Activated naive CD4-positive, alpha-beta T cell treated with anti-CD3 and anti-CD28 coated beads, Interleukin-2, amount 10 ng/mL, durations not matched to agents 7 days and 5 days (primary cell): ENCODE data around the gene ADAMTS3.
A peak's percentile ranks its signal among the peaks of the same experiment; 100 is the strongest.

Experiments used
- CTCF ChIA-PET: fragments of 350-600 bp; sonication (Branson Sonifier 250); formaldehyde crosslinking; loops from one replicate; lab custom pipeline; 2021; ENCODE audit warnings: antibody characterized with exemption; lab: Charles Lee
- DNase-seq: peaks from one replicate; pipeline ENCODE4 v3.0.0-alpha.2; 2020
- H3K27ac Mint-ChIP-seq: one replicate; pipeline ENCODE4 v1.8.0; 2021; ENCODE audit warnings: mild to moderate bottlenecking, moderate library complexity, mixed read lengths
- H3K27me3 Mint-ChIP-seq: one replicate; pipeline ENCODE4 v1.8.0; 2021; ENCODE audit warnings: mild to moderate bottlenecking, mixed read lengths
- H3K36me3 Mint-ChIP-seq: one replicate; pipeline ENCODE4 v1.8.0; 2021; ENCODE audit warnings: mixed read lengths
- H3K4me1 Mint-ChIP-seq: one replicate; pipeline ENCODE4 v1.8.0; 2021; ENCODE audit warnings: mixed read lengths
- H3K4me3 Mint-ChIP-seq: one replicate; pipeline ENCODE4 v1.8.0; 2021; ENCODE audit warnings: mild to moderate bottlenecking, moderate library complexity, mixed read lengths
- H3K9me3 Mint-ChIP-seq: one replicate; pipeline ENCODE4 v1.8.0; 2021; ENCODE audit warnings: mixed read lengths

The ADAMTS3 gene

GRCh38 chr4:72568959-72569718, at the start of gene ADAMTS3:
Gene ADAMTS3, minus strand, starts transcription at chr4:72569221. Its CDS starts 459 bp downstream, at chr4:72568762.
- CTCF ChIA-PET = no interaction called here
- no peaks in the 10 kb centered on the region for H3K9me3 Mint-ChIP-seq
- H3K27ac Mint-ChIP-seq = no peak within 1 kb of the TSS
- peak within 1 kb of the TSS; percentile 26 for H3K4me3 Mint-ChIP-seq
- peaks cover 42% of the 10 kb centered on the region for H3K27me3 Mint-ChIP-seq
- peaks cover 14% of the 10 kb centered on the region for H3K4me1 Mint-ChIP-seq
- peak; percentile 21 for DNase-seq
- H3K36me3 Mint-ChIP-seq = no peaks in the 10 kb centered on the region

DNA sequence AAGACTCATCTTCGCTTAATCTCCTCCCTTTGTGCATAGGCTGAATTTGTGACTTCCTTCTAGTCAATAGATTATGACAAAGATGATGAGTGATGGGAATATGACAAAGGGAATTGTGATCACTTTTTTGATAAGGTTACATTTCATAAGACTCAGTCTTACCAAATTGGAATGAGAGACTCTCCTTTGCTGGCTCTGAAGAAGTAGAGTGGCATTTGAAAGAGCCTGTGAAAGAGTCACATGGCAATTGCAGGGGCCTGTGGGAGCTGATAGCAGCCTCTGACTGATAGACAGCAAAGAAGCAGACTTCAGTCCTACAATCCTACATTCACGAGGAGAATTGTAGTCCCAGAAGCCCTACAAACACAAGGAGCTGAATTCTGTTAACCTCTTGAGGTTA, 44.9 kb upstream of the ADAMTS3 start:
- Mint-ChIP-seq H3K27me3 (no peaks in the 10 kb centered on the region), H3K9me3 (no peaks in the 10 kb centered on the region), H3K27ac (no peak overlapping the region), H3K36me3 (no peaks in the 10 kb centered on the region), H3K4me1 (no peaks in the 10 kb centered on the region), H3K4me3 (no peak overlapping the region)
- CTCF ChIA-PET = no interaction called here
- DNase-seq = no peak

GRCh38 chr4:72606751-72607150, 37.7 kb upstream of the ADAMTS3 start:
- Mint-ChIP-seq H3K27ac (no peak overlapping the region), H3K4me3 (no peak overlapping the region), H3K27me3 (no peaks in the 10 kb centered on the region), H3K4me1 (no peaks in the 10 kb centered on the region), H3K36me3 (no peaks in the 10 kb centered on the region), H3K9me3 (peaks cover 6% of the 10 kb centered on the region)
- CTCF ChIA-PET = interaction anchor here (0.6 kb wide), 1 partner anchor 28 kb away, joined by 3 read pairs; no protein-coding TSS in a partner anchor
- DNase-seq = no peak

DNA sequence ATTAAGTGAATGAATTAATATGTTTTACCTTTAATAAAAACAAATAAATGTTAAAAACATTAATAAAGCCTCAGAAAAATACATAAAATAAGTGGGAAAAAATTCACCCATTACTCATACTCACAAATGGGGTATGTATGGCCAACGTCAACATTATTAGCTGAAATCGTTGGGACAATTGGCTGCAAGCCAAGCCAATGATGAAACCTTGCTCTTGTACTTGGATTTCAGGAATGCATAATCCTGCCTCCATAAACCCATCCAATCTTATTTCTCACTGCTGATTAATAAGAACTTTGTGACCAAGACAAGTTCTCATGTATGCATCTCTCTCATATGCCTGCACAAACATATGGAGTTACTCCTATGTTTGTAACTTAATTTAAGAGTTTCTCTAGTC, 35.3 kb upstream of the ADAMTS3 start:
- CTCF ChIA-PET = no interaction called here
- H3K4me1 Mint-ChIP-seq = no peaks in the 10 kb centered on the region
- DNase-seq = no peak
- H3K36me3 Mint-ChIP-seq = no peaks in the 10 kb centered on the region
- H3K4me3 Mint-ChIP-seq = no peak overlapping the region
- H3K27ac Mint-ChIP-seq = no peak overlapping the region
- H3K9me3 Mint-ChIP-seq = peaks cover 6% of the 10 kb centered on the region
- no peaks in the 10 kb centered on the region for H3K27me3 Mint-ChIP-seq

GRCh38 chr4:72602396-72603376, 33.7 kb upstream of the ADAMTS3 start:
- DNase-seq = no peak
- CTCF ChIA-PET = no interaction called here
- peaks cover 6% of the 10 kb centered on the region for H3K9me3 Mint-ChIP-seq
- H3K27me3 Mint-ChIP-seq = no peaks in the 10 kb centered on the region
- no peak overlapping the region for H3K27ac Mint-ChIP-seq
- H3K4me3 Mint-ChIP-seq = no peak overlapping the region
- no peaks in the 10 kb centered on the region for H3K36me3 Mint-ChIP-seq
- no peaks in the 10 kb centered on the region for H3K4me1 Mint-ChIP-seq

DNA sequence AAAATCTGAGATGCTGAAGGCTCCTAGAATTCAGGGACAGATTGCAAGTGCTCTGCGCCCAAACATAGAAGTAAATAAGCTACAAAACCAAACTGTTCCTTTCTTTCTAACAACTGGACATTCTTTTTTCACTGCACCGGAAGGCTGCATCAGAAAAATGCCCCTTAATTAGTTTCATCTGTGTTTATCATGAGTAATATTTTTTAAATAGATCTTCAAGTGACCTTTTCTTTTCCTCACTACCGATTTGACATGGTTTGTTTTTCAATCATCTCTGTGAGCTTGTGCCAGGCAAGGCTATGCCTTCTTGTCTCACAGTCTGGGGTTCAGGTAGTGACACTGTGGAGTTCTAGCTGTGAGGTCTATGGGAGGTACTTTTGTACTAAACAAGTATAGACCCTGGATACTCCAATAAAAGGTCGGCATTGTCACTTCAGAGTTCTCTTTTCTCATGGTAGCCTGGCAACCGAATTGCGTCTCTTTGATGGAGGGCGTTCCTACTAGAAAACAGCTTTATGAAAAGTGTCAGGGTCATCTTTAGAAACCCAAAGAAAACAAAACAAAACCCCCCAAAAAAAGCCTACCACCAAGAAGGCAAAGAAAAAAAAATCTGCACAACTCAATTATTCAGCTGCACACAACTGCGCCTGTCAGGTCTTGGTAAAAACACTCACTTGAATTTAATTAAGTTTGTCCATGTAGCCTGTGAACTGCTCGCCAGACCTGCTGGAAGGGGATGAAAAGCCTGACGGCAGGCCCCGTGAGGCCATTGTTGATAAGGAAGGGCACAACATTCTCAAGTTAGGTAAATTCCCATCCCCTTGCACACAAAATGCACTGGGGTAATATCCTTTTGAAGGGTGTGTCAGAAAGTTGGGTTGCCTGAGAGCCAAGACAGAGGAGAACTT, 22.8 kb upstream of the ADAMTS3 start:
- H3K4me1 Mint-ChIP-seq = no peaks in the 10 kb centered on the region
- no peak overlapping the region for H3K27ac Mint-ChIP-seq
- no peak overlapping the region for H3K4me3 Mint-ChIP-seq
- no peaks in the 10 kb centered on the region for H3K27me3 Mint-ChIP-seq
- DNase-seq = no peak
- H3K36me3 Mint-ChIP-seq = no peaks in the 10 kb centered on the region
- CTCF ChIA-PET = no interaction called here
- H3K9me3 Mint-ChIP-seq = peaks cover 1% of the 10 kb centered on the region

- Mint-ChIP-seq H3K36me3 (no peaks in the 10 kb centered on the region), H3K4me1 (no peaks in the 10 kb centered on the region), H3K4me3 (no peak overlapping the region), H3K27me3 (no peaks in the 10 kb centered on the region), H3K9me3 (no peaks in the 10 kb centered on the region), H3K27ac (no peak overlapping the region)
- DNase-seq = no peak
- CTCF ChIA-PET = no interaction called here
Observed at GRCh38 chr4:72587334-72587733, 18.3 kb upstream of the ADAMTS3 start.

DNA sequence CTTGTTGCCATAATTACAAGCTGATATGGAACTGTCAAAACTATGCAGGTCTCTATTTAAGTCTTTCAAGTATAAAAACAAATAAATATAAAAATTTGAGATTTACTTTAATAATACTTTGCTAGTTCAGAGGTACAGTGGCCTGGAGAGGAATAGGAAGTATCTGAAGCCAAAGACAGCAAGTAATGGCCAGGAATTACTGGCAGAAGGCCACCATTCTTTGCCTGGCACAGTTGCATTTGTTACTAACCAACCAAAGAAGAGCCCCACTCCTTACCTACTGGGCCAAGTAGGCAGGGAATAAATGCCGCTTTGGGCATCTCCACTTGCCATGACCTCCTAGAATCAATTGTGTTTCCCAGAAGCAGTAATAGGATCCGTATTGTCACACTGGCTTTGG, 13.8 kb upstream of the ADAMTS3 start:
- DNase-seq = no peak
- Mint-ChIP-seq H3K9me3 (no peaks in the 10 kb centered on the region), H3K4me1 (no peaks in the 10 kb centered on the region), H3K27ac (no peak overlapping the region), H3K27me3 (no peaks in the 10 kb centered on the region), H3K36me3 (no peaks in the 10 kb centered on the region), H3K4me3 (no peak overlapping the region)
- CTCF ChIA-PET = no interaction called here

- no peaks in the 10 kb centered on the region for H3K36me3 Mint-ChIP-seq
- DNase-seq = no peak
- no peaks in the 10 kb centered on the region for H3K4me1 Mint-ChIP-seq
- no peak overlapping the region for H3K4me3 Mint-ChIP-seq
- no peak overlapping the region for H3K27ac Mint-ChIP-seq
- H3K9me3 Mint-ChIP-seq = no peaks in the 10 kb centered on the region
- H3K27me3 Mint-ChIP-seq = no peaks in the 10 kb centered on the region
- CTCF ChIA-PET = no interaction called here
Observed at GRCh38 chr4:72577211-72577610, 8.2 kb upstream of the ADAMTS3 start.

DNA sequence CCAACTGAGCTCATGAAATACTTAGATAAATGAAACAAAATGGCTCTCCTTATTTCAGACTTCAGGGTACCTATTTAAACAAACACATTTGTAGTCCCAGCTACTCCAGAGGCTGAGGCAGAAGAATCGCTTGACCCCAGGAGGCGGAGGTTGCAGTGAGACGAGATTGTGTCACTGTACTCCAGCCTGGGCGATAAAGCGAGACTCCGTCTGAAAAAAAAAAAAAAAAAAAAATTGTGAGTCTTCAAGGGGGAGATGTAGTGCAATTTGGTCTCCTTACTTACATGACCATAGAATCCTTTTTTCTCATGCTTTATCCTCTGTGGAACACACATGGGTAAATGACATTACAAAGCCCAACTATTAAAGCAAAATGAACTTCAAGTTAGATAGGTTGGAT, 2.3 kb upstream of the ADAMTS3 start:
- H3K9me3 Mint-ChIP-seq = no peaks in the 10 kb centered on the region
- peaks cover 42% of the 10 kb centered on the region for H3K27me3 Mint-ChIP-seq
- no peaks in the 10 kb centered on the region for H3K36me3 Mint-ChIP-seq
- H3K4me1 Mint-ChIP-seq = peaks cover 14% of the 10 kb centered on the region
- H3K4me3 Mint-ChIP-seq = no peak overlapping the region
- DNase-seq = no peak
- CTCF ChIA-PET = no interaction called here
- no peak overlapping the region for H3K27ac Mint-ChIP-seq

DNA sequence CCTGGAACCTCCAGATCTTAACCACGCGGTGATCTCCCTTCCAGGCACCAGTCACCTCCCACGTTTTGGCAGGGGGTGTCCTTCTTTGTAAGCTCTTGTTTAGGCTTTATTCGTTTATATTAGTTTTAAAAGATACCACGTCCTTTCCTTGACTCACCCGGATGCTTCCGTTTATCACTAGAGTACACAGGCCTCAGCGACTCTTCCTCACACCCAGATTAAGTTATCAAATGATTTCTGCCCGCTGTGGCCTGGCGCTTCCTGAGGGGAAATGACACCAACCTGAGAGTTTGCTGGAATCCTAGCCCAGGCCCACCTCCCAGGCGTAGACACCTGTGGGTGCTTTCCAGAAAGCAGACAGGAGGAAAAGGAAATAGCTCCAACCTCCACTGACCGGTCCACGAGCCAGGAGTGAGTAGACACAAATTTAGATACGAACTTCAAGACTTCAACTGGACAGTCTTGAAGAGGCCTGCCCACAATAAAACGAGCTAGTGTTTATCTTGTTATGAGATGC, 756 bp upstream of the ADAMTS3 start:
- peaks cover 14% of the 10 kb centered on the region for H3K4me1 Mint-ChIP-seq
- no peak for DNase-seq
- peaks cover 42% of the 10 kb centered on the region for H3K27me3 Mint-ChIP-seq
- CTCF ChIA-PET = no interaction called here
- H3K9me3 Mint-ChIP-seq = no peaks in the 10 kb centered on the region
- H3K27ac Mint-ChIP-seq = no peak overlapping the region
- no peaks in the 10 kb centered on the region for H3K36me3 Mint-ChIP-seq
- no peak overlapping the region for H3K4me3 Mint-ChIP-seq

GRCh38 chr4:72567821-72568675, 973 bp downstream of the ADAMTS3 start:
- no peak overlapping the region for H3K27ac Mint-ChIP-seq
- CTCF ChIA-PET = no interaction called here
- no peaks in the 10 kb centered on the region for H3K36me3 Mint-ChIP-seq
- peak overlapping the region; percentile 12 for H3K4me3 Mint-ChIP-seq
- peaks cover 14% of the 10 kb centered on the region for H3K4me1 Mint-ChIP-seq
- peak; percentile 21 for DNase-seq
- peaks cover 42% of the 10 kb centered on the region for H3K27me3 Mint-ChIP-seq
- no peaks in the 10 kb centered on the region for H3K9me3 Mint-ChIP-seq

DNA sequence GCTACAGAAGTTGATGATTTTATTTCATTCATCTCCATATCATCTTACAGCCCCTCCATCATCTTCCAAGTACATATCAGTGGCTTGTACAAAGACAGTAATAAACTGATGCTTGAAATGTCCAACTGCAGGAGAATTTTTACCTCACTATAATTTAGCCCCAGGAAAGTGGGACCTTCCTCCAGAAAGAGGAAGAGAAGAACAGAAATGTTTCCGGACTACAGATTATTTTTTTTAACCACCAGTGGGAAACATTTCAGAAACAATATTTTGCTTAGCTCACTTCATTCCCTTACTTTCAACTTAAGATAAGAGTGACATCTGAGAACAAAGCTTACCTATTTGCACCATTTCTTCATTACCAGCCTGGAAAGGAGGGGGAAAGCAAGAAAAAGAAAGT, 2.0 kb downstream of the ADAMTS3 start:
- Mint-ChIP-seq H3K27me3 (peaks cover 42% of the 10 kb centered on the region), H3K4me1 (peaks cover 14% of the 10 kb centered on the region), H3K9me3 (no peaks in the 10 kb centered on the region), H3K36me3 (no peaks in the 10 kb centered on the region), H3K4me3 (no peak overlapping the region), H3K27ac (no peak overlapping the region)
- CTCF ChIA-PET = no interaction called here
- no peak for DNase-seq
